Large intestine (tissue), 3 donors: Measurements from ENCODE around the gene ILF3. TPM values are rescaled to one million over a fixed set of nuclear protein-coding genes. Genes with fewer than 3 reads are reported as not detected.
"Not testable (repeated sequence)": the region's sequence is repeated elsewhere in the genome, so short reads cannot be mapped to it uniquely, and the experiment has no call there.

ENCODE experiments used
- DNase-seq, 2 donors: peaks; one replicate each; pipeline versions ENCODE4 v3.0.0 to v3.0.0-alpha.2; 2013
- H3K27ac ChIP-seq: one replicate; pipeline ENCODE4 v1.5.1; 2013; ENCODE audit warnings: low read length
- H3K27me3 ChIP-seq: 2 replicates; pipeline ENCODE4 v1.6.1; 2013; ENCODE audit warnings: low read length; ENCODE audit not compliant: control insufficient read depth, insufficient read depth
- H3K36me3 ChIP-seq: 2 replicates; pipeline ENCODE4 v1.6.1; 2013; ENCODE audit warnings: low read length; ENCODE audit not compliant: control insufficient read depth, insufficient read depth
- H3K4me1 ChIP-seq: one replicate; pipeline ENCODE4 v1.6.1; 2013; ENCODE audit warnings: low read length; ENCODE audit not compliant: control insufficient read depth, insufficient read depth
- H3K4me3 ChIP-seq: one replicate; pipeline ENCODE4 v1.5.1; 2013; ENCODE audit warnings: low read length
- H3K9me3 ChIP-seq: one replicate; pipeline ENCODE4 v1.6.1; 2013; ENCODE audit warnings: mild to moderate bottlenecking, low read depth, low read length, moderate library complexity; ENCODE audit not compliant: control insufficient read depth
- WGBS: methylation state at CpG from one replicate; pipeline ENCODE4 v1.1.5; 2013; ENCODE audit warnings: low lambda C conversion rate; ENCODE audit not compliant: insufficient coverage; 5-methylcytosine and 5-hydroxymethylcytosine counted together
- polyA plus RNA-seq: library from polyadenylated mRNA; unstranded; fragments of 120-200 nt; gene quantifications from one replicate; pipeline ENCODE4 v1.2.1, GENCODE V29; 2013

Gene ILF3
- polyA plus RNA-seq, 1 donor: 199 TPM

DNA sequence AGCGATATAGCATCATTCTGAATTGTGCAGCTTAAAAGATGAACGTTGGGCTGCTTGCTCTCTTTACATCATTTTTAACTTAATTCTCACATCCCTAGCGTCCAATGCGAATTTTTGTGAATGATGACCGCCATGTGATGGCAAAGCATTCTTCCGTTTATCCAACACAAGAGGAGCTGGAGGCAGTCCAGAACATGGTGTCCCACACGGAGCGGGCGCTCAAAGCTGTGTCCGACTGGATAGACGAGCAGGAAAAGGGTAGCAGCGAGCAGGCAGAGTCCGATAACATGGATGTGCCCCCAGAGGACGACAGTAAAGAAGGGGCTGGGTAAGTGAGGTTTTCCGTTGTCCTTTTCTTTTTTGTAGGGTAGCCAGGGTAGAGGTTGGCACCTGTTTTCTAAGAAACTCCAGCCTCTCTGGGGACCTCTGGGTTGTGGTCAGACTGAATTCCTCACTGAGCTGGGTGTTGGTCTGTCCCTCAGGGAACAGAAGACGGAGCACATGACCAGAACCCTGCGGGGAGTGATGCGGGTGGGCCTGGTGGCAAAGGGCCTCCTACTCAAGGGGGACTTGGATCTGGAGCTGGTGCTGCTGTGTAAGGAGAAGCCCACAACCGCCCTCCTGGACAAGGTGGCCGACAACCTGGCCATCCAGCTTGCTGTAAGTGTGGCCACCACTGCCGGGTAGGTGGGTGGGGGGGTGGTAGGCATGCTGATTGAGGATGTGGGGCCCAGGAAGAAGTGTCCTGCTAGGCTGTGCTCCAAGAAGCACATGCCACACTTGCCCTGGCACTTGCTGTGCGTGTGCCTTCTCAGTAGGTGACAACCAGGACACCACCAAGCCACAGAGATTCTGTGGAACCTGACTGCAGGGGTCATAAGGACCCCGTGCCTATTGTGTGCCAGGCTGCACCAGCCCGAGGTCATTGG is 17.0 kb downstream of the ILF3 start:
- Histone ChIP-seq H3K4me3 (no peak overlapping the region), H3K27me3 (no peaks in the 10 kb centered on the region), H3K9me3 (no peaks in the 10 kb centered on the region), H3K27ac (no peak overlapping the region), H3K36me3 (peaks cover 64% of the 10 kb centered on the region), H3K4me1 (no peaks in the 10 kb centered on the region)
- no peak for DNase-seq
- 100% methylated on average over 1 of the region's 24 CpGs for WGBS

DNA sequence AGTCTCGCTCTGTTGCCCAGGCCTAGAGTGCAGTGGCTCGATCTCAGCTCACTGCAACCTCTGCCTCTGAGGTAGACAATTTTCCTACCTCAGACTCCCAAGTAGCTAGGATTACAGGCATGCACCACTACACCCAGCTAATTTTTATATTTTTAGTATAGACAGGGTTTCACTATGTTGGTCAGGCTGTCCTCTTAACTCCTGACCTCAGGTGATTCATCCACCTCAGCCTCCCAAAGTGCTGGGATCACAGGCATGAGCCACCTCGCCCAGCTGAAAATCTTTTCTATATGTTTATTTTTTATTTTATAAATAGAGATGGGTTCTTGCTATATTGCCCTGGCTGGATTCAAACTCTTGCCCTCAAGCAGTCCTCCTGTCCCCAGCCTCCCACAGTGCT is 17.8 kb downstream of the ILF3 start:
- H3K27ac ChIP-seq, H3K27me3 ChIP-seq, DNase-seq, H3K4me3 ChIP-seq, H3K4me1 ChIP-seq, H3K9me3 ChIP-seq: not testable (repeated sequence)
- no CpG with 5 or more reads among the region's 3 CpGs for WGBS
- H3K36me3 ChIP-seq: peaks cover 60% of the 10 kb centered on the region

DNA sequence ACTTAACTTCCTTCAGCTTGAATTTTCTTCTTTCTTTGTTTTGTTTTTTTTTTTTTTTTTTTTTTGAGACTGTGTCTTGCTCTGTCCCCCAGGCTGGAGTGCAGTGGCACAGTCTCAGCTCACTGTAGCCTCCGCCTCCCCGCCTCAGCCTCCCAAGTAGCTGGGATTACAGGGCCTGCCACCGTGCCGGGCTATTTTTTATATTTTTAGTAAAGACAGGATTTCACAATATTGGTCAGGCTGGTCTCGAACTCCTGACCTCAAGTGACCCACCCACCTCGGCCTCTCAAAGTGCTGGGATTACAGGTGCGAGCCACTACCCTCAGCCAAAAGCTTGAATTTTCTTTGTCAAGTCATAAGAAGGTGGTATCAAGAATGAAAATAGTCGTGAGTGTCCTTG is 21.1 kb downstream of the ILF3 start:
- DNase-seq, H3K27ac ChIP-seq, H3K9me3 ChIP-seq, H3K4me1 ChIP-seq, H3K27me3 ChIP-seq, H3K4me3 ChIP-seq: not testable (repeated sequence)
- peaks cover 79% of the 10 kb centered on the region for H3K36me3 ChIP-seq
- WGBS: no CpG with 5 or more reads among the region's 8 CpGs

DNA sequence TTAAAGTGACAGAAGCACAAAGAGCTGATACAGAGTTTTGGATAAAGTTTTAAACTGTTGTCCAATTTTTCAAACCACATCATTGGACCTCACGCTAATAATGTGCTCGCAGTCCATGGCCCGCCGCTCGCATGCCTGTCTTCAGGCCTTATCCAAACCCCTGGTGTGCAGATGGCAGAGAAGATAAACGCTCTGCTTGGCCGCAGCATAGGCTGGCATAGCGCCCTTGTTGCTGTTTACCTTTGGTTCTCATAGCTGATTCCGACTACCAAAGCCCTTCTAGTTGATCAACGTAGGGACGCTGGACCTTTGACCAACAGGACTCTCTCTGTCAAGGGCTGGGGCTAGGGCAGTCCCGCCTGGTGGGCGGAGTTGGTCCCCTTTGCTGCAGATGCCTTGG is 23.6 kb downstream of the ILF3 start:
- H3K36me3 ChIP-seq: peaks cover 84% of the 10 kb centered on the region
- H3K27ac ChIP-seq: no peak overlapping the region
- no CpG with 5 or more reads among the region's 13 CpGs for WGBS
- DNase-seq: no peak
- H3K27me3 ChIP-seq: no peaks in the 10 kb centered on the region
- H3K4me3 ChIP-seq: no peak overlapping the region
- no peaks in the 10 kb centered on the region for H3K4me1 ChIP-seq
- H3K9me3 ChIP-seq: no peaks in the 10 kb centered on the region

DNA sequence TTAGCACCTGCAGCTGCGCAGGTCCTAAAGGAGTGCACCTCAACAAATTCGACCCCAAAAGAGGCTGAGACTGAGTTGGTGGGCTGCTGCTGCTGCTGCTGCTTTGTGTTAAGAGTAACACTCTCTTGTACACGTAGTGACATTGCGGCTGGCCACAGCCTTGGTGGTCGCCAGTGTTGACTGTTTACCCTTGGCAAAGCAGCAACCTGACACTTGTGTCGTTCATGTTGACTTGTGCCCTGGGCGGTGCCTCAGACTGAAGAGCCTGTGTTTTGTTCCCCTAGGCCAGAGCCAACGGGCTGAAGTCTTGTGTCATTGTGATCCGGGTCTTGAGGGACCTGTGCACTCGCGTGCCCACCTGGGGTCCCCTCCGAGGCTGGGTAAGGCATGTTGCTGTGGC is 24.7 kb downstream of the ILF3 start:
- Histone ChIP-seq H3K4me1 (no peaks in the 10 kb centered on the region), H3K27ac (no peak overlapping the region), H3K36me3 (peaks cover 84% of the 10 kb centered on the region), H3K9me3 (no peaks in the 10 kb centered on the region), H3K27me3 (no peaks in the 10 kb centered on the region), H3K4me3 (no peak overlapping the region)
- WGBS: no CpG with 5 or more reads among the region's 12 CpGs
- DNase-seq: no peak

DNA sequence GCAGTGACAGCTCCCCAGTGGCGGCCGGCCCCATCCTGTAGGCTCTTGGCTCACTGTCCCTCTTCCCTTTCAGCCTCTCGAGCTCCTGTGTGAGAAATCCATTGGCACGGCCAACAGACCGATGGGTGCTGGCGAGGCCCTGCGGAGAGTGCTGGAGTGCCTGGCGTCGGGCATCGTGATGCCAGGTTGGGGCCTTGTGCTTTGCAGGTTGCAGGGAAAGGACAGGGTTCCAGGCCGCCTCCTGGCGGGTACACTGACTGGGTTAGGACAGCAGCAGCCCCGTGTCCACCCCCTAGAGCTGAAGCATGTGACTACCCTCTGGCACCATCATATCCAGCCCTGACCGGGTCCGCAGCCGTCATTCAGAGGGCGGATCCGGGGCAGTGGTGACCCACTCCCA is 25.6 kb downstream of the ILF3 start:
- Histone ChIP-seq H3K27ac (no peak overlapping the region), H3K4me1 (no peaks in the 10 kb centered on the region), H3K27me3 (no peaks in the 10 kb centered on the region), H3K9me3 (no peaks in the 10 kb centered on the region), H3K36me3 (peaks cover 90% of the 10 kb centered on the region), H3K4me3 (no peak overlapping the region)
- no peak for DNase-seq
- no CpG with 5 or more reads among the region's 18 CpGs for WGBS

DNA sequence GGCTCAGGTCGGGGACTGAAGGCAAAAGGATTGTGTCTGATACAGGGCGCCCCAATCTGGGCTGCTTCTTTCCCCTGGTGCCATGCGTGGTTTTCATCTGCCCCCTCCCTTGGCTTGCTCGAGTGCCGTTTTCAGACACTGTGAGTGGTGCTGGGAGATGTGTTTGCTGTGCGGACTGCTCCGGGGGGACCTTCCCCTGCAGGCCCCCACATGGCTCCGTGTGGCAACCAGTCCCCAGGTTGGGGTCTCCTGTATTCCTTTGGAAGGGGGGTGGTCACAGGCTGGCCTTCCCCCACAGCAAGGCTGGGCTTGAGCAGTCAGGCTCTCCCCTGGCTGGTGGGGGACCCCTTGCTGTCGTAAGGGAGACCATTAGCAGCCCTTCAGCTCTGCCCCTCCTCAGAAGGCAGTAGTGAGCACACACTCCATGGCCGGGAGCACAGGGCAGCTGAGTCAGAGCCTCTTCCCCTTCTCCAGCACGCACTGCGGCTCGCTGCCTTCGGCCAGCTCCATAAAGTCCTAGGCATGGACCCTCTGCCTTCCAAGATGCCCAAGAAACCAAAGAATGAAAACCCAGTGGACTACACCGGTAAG is 26.5 kb downstream of the ILF3 start:
- DNase-seq: no peak
- Histone ChIP-seq H3K27me3 (no peaks in the 10 kb centered on the region), H3K9me3 (no peaks in the 10 kb centered on the region), H3K36me3 (peaks cover 91% of the 10 kb centered on the region), H3K4me3 (no peak overlapping the region), H3K4me1 (no peaks in the 10 kb centered on the region), H3K27ac (no peak overlapping the region)
- no CpG with 5 or more reads among the region's 15 CpGs for WGBS

DNA sequence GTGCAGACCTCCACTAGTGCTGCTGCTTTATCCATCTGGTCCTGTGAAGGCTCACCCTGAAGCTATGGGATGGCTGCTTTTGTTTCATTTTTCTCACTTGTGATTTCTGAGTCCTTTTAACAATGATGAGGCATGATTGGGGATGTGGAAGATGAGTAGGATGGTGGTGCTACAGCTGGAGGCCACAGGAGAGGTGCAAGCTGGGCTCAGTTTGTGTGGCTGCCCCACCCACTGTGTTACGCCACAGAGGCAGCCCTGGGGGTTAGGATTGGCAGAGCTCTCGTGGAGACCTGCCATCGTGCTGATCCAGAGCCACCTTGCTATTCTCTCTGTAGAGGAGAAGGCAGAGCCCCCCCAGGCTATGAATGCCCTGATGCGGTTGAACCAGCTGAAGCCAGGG is 27.5 kb downstream of the ILF3 start:
- DNase-seq: no peak
- no peak overlapping the region for H3K27ac ChIP-seq
- no peak overlapping the region for H3K4me3 ChIP-seq
- no peaks in the 10 kb centered on the region for H3K27me3 ChIP-seq
- peaks cover 97% of the 10 kb centered on the region for H3K36me3 ChIP-seq
- no CpG with 5 or more reads among the region's 4 CpGs for WGBS
- H3K9me3 ChIP-seq: no peaks in the 10 kb centered on the region
- no peaks in the 10 kb centered on the region for H3K4me1 ChIP-seq

DNA sequence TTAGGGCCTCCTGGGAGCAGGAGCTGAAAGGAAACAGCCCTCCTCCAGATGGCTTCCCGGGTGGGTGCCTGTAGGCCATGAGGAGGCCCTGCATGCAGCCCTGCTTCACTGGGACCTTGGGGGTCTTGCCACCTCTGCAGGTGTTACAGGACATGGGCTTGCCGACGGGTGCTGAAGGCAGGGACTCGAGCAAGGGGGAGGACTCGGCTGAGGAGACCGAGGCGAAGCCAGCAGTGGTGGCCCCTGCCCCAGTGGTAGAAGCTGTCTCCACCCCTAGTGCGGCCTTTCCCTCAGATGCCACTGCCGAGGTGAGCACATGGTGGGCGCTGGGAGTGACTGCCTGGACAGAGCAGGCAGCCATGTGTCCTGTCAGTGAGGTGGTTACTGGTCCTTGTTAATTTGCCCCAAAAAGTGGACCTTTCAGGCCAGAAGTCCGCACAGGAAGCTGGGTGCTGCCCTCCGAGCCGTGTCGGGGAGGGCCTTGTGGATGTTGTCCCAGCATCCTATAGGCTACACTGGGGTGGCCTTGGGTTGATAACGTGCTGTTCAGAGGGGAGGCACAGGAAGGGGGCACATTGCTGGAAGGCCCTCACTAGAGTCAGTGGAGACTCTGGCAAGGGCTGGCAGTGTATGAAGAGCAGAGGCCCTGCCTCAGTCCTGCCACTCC is 28.4 kb downstream of the ILF3 start:
- peaks cover 98% of the 10 kb centered on the region for H3K36me3 ChIP-seq
- no peaks in the 10 kb centered on the region for H3K27me3 ChIP-seq
- H3K4me1 ChIP-seq: no peaks in the 10 kb centered on the region
- DNase-seq: no peak
- no peak overlapping the region for H3K4me3 ChIP-seq
- H3K27ac ChIP-seq: no peak overlapping the region
- WGBS: no CpG with 5 or more reads among the region's 15 CpGs
- H3K9me3 ChIP-seq: no peaks in the 10 kb centered on the region

DNA sequence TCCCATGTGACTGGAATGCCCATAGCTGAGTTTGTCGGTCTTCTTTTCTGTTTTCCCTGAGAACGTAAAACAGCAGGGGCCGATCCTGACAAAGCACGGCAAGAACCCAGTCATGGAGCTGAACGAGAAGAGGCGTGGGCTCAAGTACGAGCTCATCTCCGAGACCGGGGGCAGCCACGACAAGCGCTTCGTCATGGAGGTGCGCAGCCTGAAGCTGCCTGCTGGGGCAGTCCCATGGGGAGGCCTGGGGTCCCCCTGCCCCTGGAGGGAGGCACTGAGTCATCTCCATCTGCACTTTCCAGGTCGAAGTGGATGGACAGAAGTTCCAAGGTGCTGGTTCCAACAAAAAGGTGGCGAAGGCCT is 28.9 kb downstream of the ILF3 start:
- no peak overlapping the region for H3K27ac ChIP-seq
- peaks cover 98% of the 10 kb centered on the region for H3K36me3 ChIP-seq
- no peaks in the 10 kb centered on the region for H3K27me3 ChIP-seq
- H3K4me3 ChIP-seq: no peak overlapping the region
- DNase-seq: no peak
- H3K9me3 ChIP-seq: no peaks in the 10 kb centered on the region
- WGBS: no CpG with 5 or more reads among the region's 15 CpGs
- H3K4me1 ChIP-seq: no peaks in the 10 kb centered on the region
